22Rv1 (cell line): ENCODE data around the gene CNOT4.
A peak's percentile ranks its signal among the peaks of the same experiment; 100 is the strongest.

Source experiments
- H3K27ac ChIP-seq: fragments of 450-650 bp; 2 replicates; pipeline ENCODE4 v1.5.1; 2017
- CTCF ChIP-seq: fragments of 450-650 bp; IDR thresholded peaks from 2 replicates; pipeline ENCODE4 v1.5.1; 2017; ENCODE audit warnings: mild to moderate bottlenecking
- ZFX ChIP-seq: fragments of 450-650 bp; IDR thresholded peaks from 2 replicates; pipeline ENCODE4 v1.6.1; 2017; ENCODE audit warnings: antibody characterized with exemption, borderline replicate concordance

The CNOT4 gene

GRCh38 chr7:135517060-135517459, 7.2 kb upstream of the CNOT4 start:
- H3K27ac ChIP-seq, result no peak overlapping the region

GRCh38 chr7:135514856-135515255, 5.0 kb upstream of the CNOT4 start:
- no peak for TF ChIP-seq ZFX
- H3K27ac ChIP-seq, result no peak overlapping the region

More at GRCh38 chr7:135517060-135517459, 7.2 kb upstream of the CNOT4 start:
- TF ChIP-seq ZFX (no peak), CTCF (no peak)

GRCh38 chr7:135512135-135512887, 2.4 kb upstream of the CNOT4 start:
- peak; percentile 88 for TF ChIP-seq CTCF
- no peak for TF ChIP-seq ZFX
- peak overlapping the region; percentile 3 for H3K27ac ChIP-seq

- peak overlapping the region; percentile 65 for H3K27ac ChIP-seq
- TF ChIP-seq CTCF (peak; percentile 24; the same call in 1 of the 2 replicates), ZFX (no peak)
These were observed 786 bp upstream of the CNOT4 start for GRCh38 chr7:135510592-135511183.

GRCh38 chr7:135509589-135509838, 388 bp downstream of the CNOT4 start:
- peak overlapping the region; percentile 65 for H3K27ac ChIP-seq
- TF ChIP-seq CTCF, result no peak
- TF ChIP-seq ZFX, result no peak

GRCh38 chr7:135508883-135509588, 866 bp downstream of the CNOT4 start:
- peak overlapping the region; percentile 65 for H3K27ac ChIP-seq

GRCh38 chr7:135501402-135501801, 8.5 kb downstream of the CNOT4 start:
- no peak overlapping the region for H3K27ac ChIP-seq
- TF ChIP-seq CTCF (no peak), ZFX (no peak)

More at GRCh38 chr7:135508883-135509588, 866 bp downstream of the CNOT4 start:
- TF ChIP-seq CTCF (no peak), ZFX (no peak)
